ENCODE results near the gene UGCG. TPM values are rescaled to one million over a fixed set of nuclear protein-coding genes. Genes with fewer than 3 reads are reported as not detected.

Gene UGCG
- total RNA-seq, 1 experiment from 2014 or later: 23.1 TPM

GRCh38 chr9:111917201-111917600 is 20.6 kb downstream of the UGCG start:
- CTCF ChIA-PET: no interaction called here
- BruUV-seq (replicated peaks): no TSS peak

DNA sequence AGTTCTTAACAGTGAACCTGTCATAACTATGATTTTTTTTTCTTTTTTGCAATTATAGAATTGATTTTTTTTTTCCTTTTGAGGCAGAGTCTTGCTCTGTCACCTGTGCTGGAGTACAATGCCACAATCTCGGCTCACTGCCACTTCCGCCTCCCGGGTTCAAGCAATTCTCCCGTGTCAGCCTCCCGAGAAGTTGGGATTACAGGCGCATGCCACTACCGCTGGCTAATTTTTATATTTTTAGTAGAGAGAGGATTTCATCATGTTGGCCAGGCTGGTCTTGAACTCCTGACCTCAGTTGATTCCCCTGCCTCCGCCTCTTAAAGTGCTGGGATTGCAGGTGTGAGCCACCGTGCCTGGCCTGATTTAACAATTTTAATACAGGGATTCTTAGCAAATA is 21.4 kb downstream of the UGCG start:
- Histone ChIP-seq H3K4me3 (ENCODE audit: low read depth, low read length, poor library complexity, severe bottlenecking) (no peak overlapping the region), H3K27ac (ENCODE audit: low read depth, low read length, poor library complexity, severe bottlenecking) (no peak overlapping the region), H3K27me3 (replicated peaks; ENCODE audit: insufficient read depth, low read depth, low read length, poor library complexity) (no peaks in the 10 kb centered on the region), H3K36me3 (ENCODE audit: insufficient read depth, low read length, poor library complexity, severe bottlenecking) (no peaks in the 10 kb centered on the region), H3K9me3 (ENCODE audit: low read depth, low read length, poor library complexity, severe bottlenecking) (no peaks in the 10 kb centered on the region), H3K4me1 (ENCODE audit: insufficient read depth, low read length, poor library complexity, severe bottlenecking) (peaks cover 22% of the 10 kb centered on the region)
- intact Hi-C loops (cut with micrococcal nuclease; ENCODE audit: unreplicated experiment): no loop called here
- no TSS peak for BruUV-seq (replicated peaks)
- POLR2A ChIA-PET (ENCODE audit: low non-redundant PET): no interaction called here
- no peak for DNase-seq (ENCODE audit: low spot score)
- no peak for TF ChIP-seq EZH2 (IDR thresholded peaks at IDR 0.05; ENCODE audit: borderline replicate concordance, low read depth, low read length, poor library complexity, severe bottlenecking)
- TF ChIP-seq CTCF (conservative IDR thresholded peaks at IDR 0.05; ENCODE audit: low read depth, low read length): no peak
- CTCF ChIA-PET: no interaction called here

More at GRCh38 chr9:111917201-111917600, 20.6 kb downstream of the UGCG start:
- no peak overlapping the region for H3K4me3 ChIP-seq (ENCODE audit: low read depth, low read length, poor library complexity, severe bottlenecking)
- no peak overlapping the region for H3K27ac ChIP-seq (ENCODE audit: low read depth, low read length, poor library complexity, severe bottlenecking)
- H3K36me3 ChIP-seq (ENCODE audit: insufficient read depth, low read length, poor library complexity, severe bottlenecking): no peaks in the 10 kb centered on the region
- POLR2A ChIA-PET (ENCODE audit: low non-redundant PET): no interaction called here
- TF ChIP-seq EZH2 (IDR thresholded peaks at IDR 0.05; ENCODE audit: borderline replicate concordance, low read depth, low read length, poor library complexity, severe bottlenecking): no peak
- H3K4me1 ChIP-seq (ENCODE audit: insufficient read depth, low read length, poor library complexity, severe bottlenecking): peaks cover 15% of the 10 kb centered on the region
- DNase-seq (ENCODE audit: low spot score): no peak
- H3K9me3 ChIP-seq (ENCODE audit: low read depth, low read length, poor library complexity, severe bottlenecking): no peaks in the 10 kb centered on the region
- intact Hi-C loops (cut with micrococcal nuclease; ENCODE audit: unreplicated experiment): no loop called here
- H3K27me3 ChIP-seq (replicated peaks; ENCODE audit: insufficient read depth, low read depth, low read length, poor library complexity): no peaks in the 10 kb centered on the region

DNA sequence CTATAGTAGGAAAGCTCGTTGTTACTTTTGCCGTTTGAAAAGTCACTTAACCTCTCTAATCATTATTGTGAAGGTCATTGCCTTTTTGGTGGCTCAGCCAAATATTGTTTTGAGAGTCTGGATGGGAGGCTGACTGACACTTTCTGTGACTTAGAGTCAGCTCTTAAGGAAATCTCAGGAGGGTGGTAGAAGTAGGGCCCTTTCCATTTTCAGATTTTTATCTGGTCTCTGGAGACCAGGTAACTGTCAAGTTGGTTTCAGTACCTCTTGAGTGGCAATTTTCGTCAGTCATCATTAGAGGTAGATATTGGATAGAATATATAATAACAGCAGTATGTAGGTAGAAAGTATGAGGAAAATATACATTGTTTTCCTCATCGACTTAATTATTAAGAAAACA is 23.3 kb downstream of the UGCG start:
- intact Hi-C loops (cut with micrococcal nuclease; ENCODE audit: unreplicated experiment): no loop called here
- CTCF ChIA-PET: interaction anchor here (0.5 kb wide), 1 partner anchor 37 kb away, joined by 3 read pairs; no protein-coding TSS in a partner anchor
- no peaks in the 10 kb centered on the region for H3K36me3 ChIP-seq (ENCODE audit: insufficient read depth, low read length, poor library complexity, severe bottlenecking)

More for the DNA sequence above, 23.3 kb downstream of the UGCG start:
- H3K4me3 ChIP-seq (ENCODE audit: low read depth, low read length, poor library complexity, severe bottlenecking): no peak overlapping the region
- no TSS peak for BruUV-seq (replicated peaks)
- H3K27me3 ChIP-seq (replicated peaks; ENCODE audit: insufficient read depth, low read depth, low read length, poor library complexity): no peaks in the 10 kb centered on the region
- TF ChIP-seq EZH2 (IDR thresholded peaks at IDR 0.05; ENCODE audit: borderline replicate concordance, low read depth, low read length, poor library complexity, severe bottlenecking): no peak
- TF ChIP-seq CTCF (conservative IDR thresholded peaks at IDR 0.05; ENCODE audit: low read depth, low read length): no peak
- peaks cover 34% of the 10 kb centered on the region for H3K4me1 ChIP-seq (ENCODE audit: insufficient read depth, low read length, poor library complexity, severe bottlenecking)
- H3K9me3 ChIP-seq (ENCODE audit: low read depth, low read length, poor library complexity, severe bottlenecking): no peaks in the 10 kb centered on the region
- POLR2A ChIA-PET (ENCODE audit: low non-redundant PET): no interaction called here
- no peak for DNase-seq (ENCODE audit: low spot score)
- H3K27ac ChIP-seq (ENCODE audit: low read depth, low read length, poor library complexity, severe bottlenecking): no peak overlapping the region

All from A673 (cell line).